ENCODE results near the gene TBX5. TPM values are rescaled to one million over a fixed set of nuclear protein-coding genes. Genes with fewer than 3 reads are reported as not detected.

Gene TBX5
- total and polyA plus RNA-seq, 9 of the 15 experiments (the other 6 are each of a cell fraction or from before 2014, with no cell fraction given): not detected

DNA sequence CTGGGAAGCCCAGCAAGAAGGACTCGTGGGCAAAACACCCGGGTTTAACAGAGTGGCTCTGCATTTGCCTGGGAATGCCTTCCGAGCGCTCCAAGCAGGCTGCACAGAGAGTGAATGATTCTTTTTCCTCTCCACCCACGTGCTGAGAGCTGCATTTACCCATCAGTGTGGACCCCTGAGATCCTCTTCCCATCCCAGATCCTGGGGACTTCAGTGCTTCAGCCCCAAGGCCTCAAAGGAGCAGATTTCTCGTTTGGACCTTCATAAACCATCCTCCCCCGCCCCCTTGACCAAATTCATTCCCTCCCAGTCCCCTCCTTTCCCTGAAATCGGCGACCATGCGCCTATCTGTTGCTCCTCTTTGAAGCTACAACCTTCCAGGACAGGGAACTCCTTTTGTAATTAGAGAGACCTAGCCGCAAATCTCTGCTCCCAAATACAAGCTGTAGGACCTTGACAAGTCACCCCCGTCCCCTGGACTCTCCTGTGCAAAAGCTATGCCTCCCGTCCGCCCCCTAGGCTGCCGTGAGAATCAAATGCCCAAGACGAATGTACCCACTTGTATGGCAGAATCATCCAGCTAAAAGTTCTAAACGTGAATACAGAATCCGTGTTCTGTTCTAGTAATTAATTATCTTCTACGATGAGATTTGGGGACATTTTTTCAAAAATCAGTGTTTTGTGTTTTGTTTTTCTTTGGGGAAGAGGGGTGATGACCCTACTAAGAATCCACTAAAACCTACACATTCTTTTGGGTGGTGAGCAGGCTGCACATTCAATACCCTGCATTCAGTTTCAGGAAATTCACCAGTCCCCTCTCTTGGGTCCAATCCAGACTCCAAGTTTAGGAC lies 8.8 kb downstream of the TBX5 start:
- H3K9me1 ChIP-seq (ENCODE audit: control insufficient read depth, insufficient read depth, low read length): no peaks in the 10 kb centered on the region
- H3K4me1 ChIP-seq (replicated peaks in 1 of 2; ENCODE audit: control insufficient read depth in 2 of 2, insufficient read depth in 2 of 2, low read length in 2 of 2): no peaks in the 10 kb centered on the region
- no TSS peak for BruUV-seq (replicated peaks)
- under 1% methylated on average over 17 of the region's 19 CpGs for WGBS (ENCODE audit: insufficient coverage, low coverage, missing lambda C conversion rate)
- ATAC-seq (no peak), DNase-seq (ENCODE audit: extremely low read depth in 1 of 4, low spot score in 3 of 4) (no peak), FAIRE-seq (no peak)
- no peak overlapping the region for H3K4me2 ChIP-seq (ENCODE audit: insufficient read depth, low read length)
- intact Hi-C loops (cut with micrococcal nuclease): no loop called here
- ChIA-PET POLR2A (no interaction called here), CTCF (ENCODE audit: low intra/inter-chr PET ratio) (no interaction called here)
- H3K9me3 ChIP-seq (replicated peaks; ENCODE audit: control insufficient read depth, insufficient read depth, low read depth, low read length): no peaks in the 10 kb centered on the region
- H3K36me3 ChIP-seq (ENCODE audit: control insufficient read depth, insufficient read depth, low read length): no peaks in the 10 kb centered on the region
- H3K9ac ChIP-seq (ENCODE audit: insufficient read depth in 1 of 2, low read depth in 2 of 2, low read length in 2 of 2): no peak overlapping the region
- peaks cover 39 to 83% of the 10 kb centered on the region in 2 experiments for H3K27me3 ChIP-seq (ENCODE audit: control insufficient read depth in 2 of 2, insufficient read depth in 2 of 2, low read length in 2 of 2)
- no peak overlapping the region for H3K27ac ChIP-seq (ENCODE audit: extremely low read depth, low read depth, low read length)
- no peaks in the 10 kb centered on the region for H3K79me2 ChIP-seq (ENCODE audit: control insufficient read depth, insufficient read depth, low read length)
- H4K20me1 ChIP-seq (replicated peaks; ENCODE audit: control insufficient read depth, insufficient read depth, low read length): peaks cover 4% of the 10 kb centered on the region; the same call in 1 of the 2 replicates
- no peak for TF ChIP-seq RBFOX2 (IDR thresholded peaks at IDR 0.05; ENCODE audit: low read depth, low read length)
- TF ChIP-seq, protein P1, sequence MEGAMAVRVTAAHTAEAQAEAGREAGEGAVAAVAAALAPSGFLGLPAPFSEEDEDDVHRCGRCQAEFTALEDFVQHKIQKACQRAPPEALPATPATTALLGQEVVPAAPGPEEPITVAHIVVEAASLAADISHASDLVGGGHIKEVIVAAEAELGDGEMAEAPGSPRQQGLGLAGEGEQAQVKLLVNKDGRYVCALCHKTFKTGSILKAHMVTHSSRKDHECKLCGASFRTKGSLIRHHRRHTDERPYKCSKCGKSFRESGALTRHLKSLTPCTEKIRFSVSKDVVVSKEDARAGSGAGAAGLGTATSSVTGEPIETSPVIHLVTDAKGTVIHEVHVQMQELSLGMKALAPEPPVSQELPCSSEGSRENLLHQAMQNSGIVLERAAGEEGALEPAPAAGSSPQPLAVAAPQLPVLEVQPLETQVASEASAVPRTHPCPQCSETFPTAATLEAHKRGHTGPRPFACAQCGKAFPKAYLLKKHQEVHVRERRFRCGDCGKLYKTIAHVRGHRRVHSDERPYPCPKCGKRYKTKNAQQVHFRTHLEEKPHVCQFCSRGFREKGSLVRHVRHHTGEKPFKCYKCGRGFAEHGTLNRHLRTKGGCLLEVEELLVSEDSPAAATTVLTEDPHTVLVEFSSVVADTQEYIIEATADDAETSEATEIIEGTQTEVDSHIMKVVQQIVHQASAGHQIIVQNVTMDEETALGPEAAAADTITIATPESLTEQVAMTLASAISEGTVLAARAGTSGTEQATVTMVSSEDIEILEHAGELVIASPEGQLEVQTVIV (CRISPR knock-in tag; IDR thresholded peaks at IDR 0.05; ENCODE audit: borderline replicate concordance): no peak
- no peak for TF ChIP-seq NFYB (IDR thresholded peaks at IDR 0.05; ENCODE audit: extremely low read depth, insufficient read length)
- H3K4me3 ChIP-seq: no peak overlapping the region
- H2AFZ ChIP-seq (ENCODE audit: low read depth, low read length): no peak overlapping the region
- in situ Hi-C loops (cut with MboI): no loop called here
